ENCODE measurements around the gene RPL32. TPM values are rescaled to one million over a fixed set of nuclear protein-coding genes. Genes with fewer than 3 reads are reported as not detected.

The RPL32 gene
- total RNA-seq, 1 experiment from 2014 or later: 2,021 TPM

DNA sequence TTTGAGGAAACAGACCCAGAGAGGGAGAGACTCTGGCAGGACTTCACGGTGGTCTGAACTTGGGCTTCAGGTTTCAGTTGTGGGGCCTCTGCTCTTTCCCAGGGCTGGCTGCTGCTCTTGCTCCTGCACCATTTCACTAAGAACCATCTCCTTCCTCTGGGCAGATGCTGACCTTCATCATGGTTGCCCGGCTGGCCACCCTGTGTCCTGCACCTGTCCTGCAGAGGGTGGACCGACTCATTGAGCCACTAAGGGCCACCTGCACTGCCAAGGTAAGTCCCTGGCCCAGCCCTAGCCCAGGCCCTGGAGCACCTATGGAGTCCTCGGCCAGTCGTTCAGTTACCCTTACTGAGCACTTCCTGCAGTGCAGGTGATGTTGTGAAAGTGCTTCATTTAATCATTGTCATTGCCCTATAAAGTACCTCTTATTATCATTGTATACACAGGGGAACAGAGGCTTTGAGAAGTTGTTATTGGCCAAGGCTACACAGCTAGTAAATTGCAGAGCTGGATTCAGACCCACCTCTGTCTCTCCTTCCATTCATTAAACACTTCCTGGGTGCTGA, 10.0 kb downstream of the RPL32 start:
- Histone ChIP-seq H3T11ph (ENCODE audit: low read length) (no peak overlapping the region), H3K14ac (ENCODE audit: insufficient read depth, low read length) (no peak overlapping the region), H3K18ac (ENCODE audit: insufficient read length, low read depth, low read length) (no peak overlapping the region), H3K4ac (ENCODE audit: low read depth, low read length) (no peak overlapping the region), H2BK12ac (ENCODE audit: insufficient read length, low read depth, low read length) (no peak overlapping the region), H2AK5ac (ENCODE audit: insufficient read length, low read length) (no peak overlapping the region), H4K8ac (replicated peaks; ENCODE audit: insufficient read length, low read depth, low read length) (no peak overlapping the region), H2BK20ac (ENCODE audit: low read depth, low read length, poor library complexity, severe bottlenecking) (no peak overlapping the region), H3K79me1 (ENCODE audit: insufficient read depth, low read depth, low read length, poor library complexity, severe bottlenecking) (no peaks in the 10 kb centered on the region), H3K27ac (ENCODE audit: insufficient read length, low read depth, low read length) (no peak overlapping the region), H4K91ac (ENCODE audit: insufficient read length, low read depth, low read length) (no peak overlapping the region), H4K5ac (ENCODE audit: insufficient read length, low read depth, low read length) (no peak overlapping the region), H2BK15ac (ENCODE audit: low read depth, low read length) (no peak overlapping the region), H3K23ac (ENCODE audit: insufficient read length, low read depth, low read length) (no peak overlapping the region), H2AFZ (ENCODE audit: low read length) (no peak overlapping the region), H3K9me3 (ENCODE audit: control insufficient read depth, low read depth, low read length) (no peaks in the 10 kb centered on the region), H2BK120ac (ENCODE audit: low read depth, low read length, poor library complexity, severe bottlenecking) (no peak overlapping the region), H4K20me1 (ENCODE audit: control insufficient read depth, insufficient read depth, insufficient read length) (peaks cover 1% of the 10 kb centered on the region), H2BK5ac (ENCODE audit: insufficient read length, low read length) (no peak overlapping the region), H3K79me2 (ENCODE audit: insufficient read depth, low read length) (no peaks in the 10 kb centered on the region), H3K4me1 (ENCODE audit: insufficient read depth, low read length) (no peaks in the 10 kb centered on the region), H3K9ac (ENCODE audit: extremely low read depth, insufficient read length, low read length) (no peak overlapping the region), H3K27me3 (ENCODE audit: insufficient read depth, low read length) (no peaks in the 10 kb centered on the region; the same call in 1 of the 2 replicates), H3K23me2 (ENCODE audit: insufficient read length, low read depth, low read length, poor library complexity, severe bottlenecking) (no peaks in the 10 kb centered on the region), H3K4me2 (ENCODE audit: insufficient read depth, insufficient read length, low read length) (no peak overlapping the region), H3K56ac (ENCODE audit: insufficient read length, low read depth, low read length) (no peak overlapping the region)
- H3K4me1 Mint-ChIP-seq: peaks cover 34 to 40% of the 10 kb centered on the region in 2 experiments
- no peaks in the 10 kb centered on the region for H3K9me3 Mint-ChIP-seq
- H3K36me3 Mint-ChIP-seq (ENCODE audit: insufficient read depth in 1 of 3, low read depth in 3 of 3): peaks cover 30 to 66% (median 59%) of the 10 kb centered on the region in 3 experiments; a peak in 6 of 7 replicates
- no peak for DNase-seq
- H3K4me3 Mint-ChIP-seq: no peak overlapping the region
- no peak for TF ChIP-seq CTCF (conservative IDR thresholded peaks at IDR 0.05)
- peak overlapping the region in 2 of 3 experiments; percentile 82 to 89; a peak in 4 of 7 replicates for H3K27ac Mint-ChIP-seq
- no peaks in the 10 kb centered on the region; the same call in 1 of the 2 replicates for H3K27me3 Mint-ChIP-seq (ENCODE audit: low read depth)
- WGBS (ENCODE audit: extremely low coverage, insufficient read length, low lambda C conversion rate): no CpG with 5 or more reads among the region's 5 CpGs
